BJ (cell line): ENCODE data around the gene MORF4L1. TPM values are rescaled to one million over a fixed set of nuclear protein-coding genes. Genes with fewer than 3 reads are reported as not detected.
"Not testable (repeated sequence)": the region's sequence is repeated elsewhere in the genome, so short reads cannot be mapped to it uniquely, and the experiment has no call there.

Experiments used
- CTCF ChIA-PET: fragments of 350-600 bp; formaldehyde crosslinking; extraction: SDS; loops from one replicate; lab custom pipeline; 2021; ENCODE audit warnings: antibody characterized with exemption, inconsistent platforms; lab: Yijun Ruan, JAX
- POLR2A ChIA-PET: fragments of 300-600 bp; sonication (Branson Sonifier 250); formaldehyde crosslinking; extraction: SDS; loops from one replicate; lab custom pipeline; 2021; ENCODE audit warnings: antibody characterized with exemption; lab: Charles Lee
- DNase-seq: peaks from one replicate; pipeline ENCODE4 v3.0.0-alpha.2; 2011; ENCODE audit warnings: low read depth
- H3K27me3 ChIP-seq: 2 replicates; pipeline ENCODE4 v1.6.0; 2011; ENCODE audit warnings: low read length; ENCODE audit not compliant: control insufficient read depth, insufficient read depth
- H3K36me3 ChIP-seq: 2 replicates; pipeline ENCODE4 v1.5.1; 2011; ENCODE audit warnings: low read length; ENCODE audit not compliant: control insufficient read depth, insufficient read depth
- H3K4me3 ChIP-seq: 2 replicates; pipeline ENCODE4 v1.5.1; 2011; ENCODE audit warnings: low read depth, mild to moderate bottlenecking, control low read depth, low read length
- polyA plus RNA-seq: library from polyadenylated mRNA; depleted of rRNA; stranded (reverse); fragments of >200 nt; gene quantifications from 2 replicates; pipeline ENCODE4 v1.2.3, GENCODE V29; 2011
- TF ChIP-seq, protein P1 (sequence below): IDR thresholded peaks from 2 replicates; pipeline ENCODE4 v1.5.1; 2011; ENCODE audit warnings: low read depth, mild to moderate bottlenecking, control low read depth, inconsistent platforms, low read length, moderate library complexity; ENCODE audit not compliant: insufficient read depth

The MORF4L1 gene
- polyA plus RNA-seq, 1 experiment, result 199 TPM

DNA sequence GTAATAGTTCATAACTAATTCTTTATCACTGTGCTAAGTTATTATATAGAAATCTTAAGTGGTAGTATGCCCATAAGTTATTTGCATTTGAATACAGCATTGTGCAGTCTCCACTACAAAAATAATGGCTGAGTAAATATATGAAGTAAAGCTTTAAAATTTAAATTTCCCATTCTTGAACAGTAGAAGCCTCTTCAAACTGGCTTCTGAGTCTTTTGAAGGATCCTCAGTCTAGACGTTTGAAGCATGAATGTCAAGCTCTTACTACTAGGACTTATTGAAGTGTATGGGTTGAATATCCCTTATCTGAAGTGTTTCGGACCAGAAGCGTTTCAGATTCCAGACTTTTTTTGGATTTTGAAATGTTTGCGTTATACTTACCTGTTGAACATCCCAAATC, 16.3 kb downstream of the MORF4L1 start:
- Histone ChIP-seq H3K36me3 (peaks cover 10% of the 10 kb centered on the region), H3K4me3 (no peak overlapping the region), H3K27me3 (no peaks in the 10 kb centered on the region)
- DNase-seq, result no peak
- CTCF ChIA-PET, result interaction anchor here (1.5 kb wide), 1 partner anchor 12 kb away, joined by 3 read pairs; no protein-coding TSS in a partner anchor
- POLR2A ChIA-PET, result no interaction called here
- TF ChIP-seq, protein P1, sequence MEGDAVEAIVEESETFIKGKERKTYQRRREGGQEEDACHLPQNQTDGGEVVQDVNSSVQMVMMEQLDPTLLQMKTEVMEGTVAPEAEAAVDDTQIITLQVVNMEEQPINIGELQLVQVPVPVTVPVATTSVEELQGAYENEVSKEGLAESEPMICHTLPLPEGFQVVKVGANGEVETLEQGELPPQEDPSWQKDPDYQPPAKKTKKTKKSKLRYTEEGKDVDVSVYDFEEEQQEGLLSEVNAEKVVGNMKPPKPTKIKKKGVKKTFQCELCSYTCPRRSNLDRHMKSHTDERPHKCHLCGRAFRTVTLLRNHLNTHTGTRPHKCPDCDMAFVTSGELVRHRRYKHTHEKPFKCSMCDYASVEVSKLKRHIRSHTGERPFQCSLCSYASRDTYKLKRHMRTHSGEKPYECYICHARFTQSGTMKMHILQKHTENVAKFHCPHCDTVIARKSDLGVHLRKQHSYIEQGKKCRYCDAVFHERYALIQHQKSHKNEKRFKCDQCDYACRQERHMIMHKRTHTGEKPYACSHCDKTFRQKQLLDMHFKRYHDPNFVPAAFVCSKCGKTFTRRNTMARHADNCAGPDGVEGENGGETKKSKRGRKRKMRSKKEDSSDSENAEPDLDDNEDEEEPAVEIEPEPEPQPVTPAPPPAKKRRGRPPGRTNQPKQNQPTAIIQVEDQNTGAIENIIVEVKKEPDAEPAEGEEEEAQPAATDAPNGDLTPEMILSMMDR, result no peak

GRCh38 chr15:78893538-78893937, 20.8 kb downstream of the MORF4L1 start:
- no peak overlapping the region for H3K4me3 ChIP-seq
- DNase-seq, result no peak
- CTCF ChIA-PET, result interaction anchor here (0.5 kb wide), 1 partner anchor 44 kb away, joined by 3 read pairs; no protein-coding TSS in a partner anchor
- peaks cover 7% of the 10 kb centered on the region for H3K36me3 ChIP-seq
- POLR2A ChIA-PET, result no interaction called here
- TF ChIP-seq, protein P1, result no peak
- no peaks in the 10 kb centered on the region for H3K27me3 ChIP-seq

DNA sequence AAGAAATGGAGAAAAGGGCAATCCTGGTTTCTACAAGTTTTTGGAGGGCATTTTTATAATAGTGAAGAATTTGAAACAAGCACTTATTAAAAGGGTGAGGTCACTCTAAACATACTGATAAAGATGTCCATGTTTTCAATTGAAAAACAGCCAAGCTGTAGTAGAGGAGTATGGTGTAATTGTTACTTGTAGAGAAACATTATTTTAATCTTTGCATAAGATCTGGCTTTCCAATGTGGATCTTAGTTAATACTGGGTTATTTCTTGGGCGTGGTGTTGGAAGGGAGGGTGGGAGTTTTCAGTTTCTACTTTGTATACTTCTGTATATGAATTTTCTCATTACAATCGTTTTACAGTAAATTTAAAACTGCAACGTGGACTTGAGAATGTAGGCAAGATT, 22.8 kb downstream of the MORF4L1 start:
- TF ChIP-seq, protein P1, result no peak
- H3K27me3 ChIP-seq, result no peaks in the 10 kb centered on the region
- DNase-seq, result no peak
- H3K36me3 ChIP-seq, result peaks cover 8% of the 10 kb centered on the region
- POLR2A ChIA-PET, result no interaction called here
- no peak overlapping the region for H3K4me3 ChIP-seq
- CTCF ChIA-PET, result no interaction called here

DNA sequence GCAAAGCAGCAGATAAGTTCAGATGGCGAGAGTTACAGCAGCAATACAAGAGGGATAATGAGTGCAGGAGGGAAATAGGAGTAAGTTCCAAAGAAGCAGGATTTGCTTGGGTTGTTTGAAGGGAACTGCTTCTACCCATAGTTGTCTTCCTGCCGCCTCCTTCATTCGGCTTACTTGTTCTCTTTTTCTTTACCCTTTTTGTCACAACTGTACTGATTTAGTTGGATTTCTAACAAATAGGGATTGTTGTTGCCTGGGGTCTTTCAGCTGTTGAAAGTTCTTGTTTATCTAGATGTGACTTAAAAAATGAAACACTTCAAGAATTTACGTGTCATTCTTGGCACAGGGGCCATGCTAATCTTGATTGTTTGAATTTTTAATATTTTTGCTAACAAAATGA, 25.9 kb downstream of the MORF4L1 start:
- no peak overlapping the region for H3K4me3 ChIP-seq
- DNase-seq, result no peak
- TF ChIP-seq, protein P1, result no peak
- ChIA-PET CTCF (interaction anchor here (0.6 to 0.7 kb wide), 2 partner anchors 56 to 147 kb away, joined by 3 to 4 read pairs; no protein-coding TSS in a partner anchor), POLR2A (no interaction called here)
- no peaks in the 10 kb centered on the region for H3K27me3 ChIP-seq
- H3K36me3 ChIP-seq, result peaks cover 11% of the 10 kb centered on the region

DNA sequence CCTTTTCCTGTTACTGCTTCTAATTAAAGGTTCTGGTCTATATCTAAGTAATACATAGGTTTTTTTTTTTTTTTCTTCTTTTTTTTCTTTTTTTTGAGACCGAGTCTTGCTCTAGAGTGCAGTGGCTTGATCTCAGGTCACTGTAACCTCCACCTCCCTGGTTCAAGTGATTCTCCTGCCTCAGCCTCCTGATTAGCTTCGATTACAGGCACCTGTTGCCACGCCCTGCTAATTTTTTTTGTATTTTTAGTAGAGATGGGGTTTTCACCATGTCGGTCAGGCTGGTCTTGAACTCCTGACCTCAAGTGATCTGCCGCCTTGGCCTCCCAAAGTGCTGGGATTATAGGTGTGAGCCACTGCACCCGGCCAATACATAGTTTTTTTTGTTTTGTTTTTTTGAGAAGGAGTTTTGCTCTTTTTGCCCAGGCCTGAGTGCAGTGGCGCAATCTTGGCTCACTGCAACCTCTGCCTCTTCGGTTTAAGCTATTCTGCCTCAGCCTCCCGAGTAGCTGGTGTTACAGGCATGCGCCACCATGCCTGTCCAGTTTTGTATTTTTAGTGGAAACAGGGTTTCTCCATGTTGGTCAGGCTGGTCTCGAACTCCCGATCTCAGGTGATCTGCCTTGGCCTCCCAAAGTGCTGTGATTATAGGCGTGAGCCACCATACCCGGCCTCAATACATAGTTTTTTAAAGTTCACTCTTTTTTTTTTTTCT, 28.3 kb downstream of the MORF4L1 start:
- H3K27me3 ChIP-seq, DNase-seq, H3K4me3 ChIP-seq: not testable (repeated sequence)
- CTCF ChIA-PET, result interaction anchor here (1.3 to 1.6 kb wide), 3 partner anchors 8 to 12 kb away, joined by 3 to 4 read pairs (median 4); no protein-coding TSS in a partner anchor
- H3K36me3 ChIP-seq, result peaks cover 15% of the 10 kb centered on the region
- POLR2A ChIA-PET, result interaction anchor here (0.7 kb wide), 1 partner anchor 447 kb away, joined by 19 read pairs; no protein-coding TSS in a partner anchor

DNA sequence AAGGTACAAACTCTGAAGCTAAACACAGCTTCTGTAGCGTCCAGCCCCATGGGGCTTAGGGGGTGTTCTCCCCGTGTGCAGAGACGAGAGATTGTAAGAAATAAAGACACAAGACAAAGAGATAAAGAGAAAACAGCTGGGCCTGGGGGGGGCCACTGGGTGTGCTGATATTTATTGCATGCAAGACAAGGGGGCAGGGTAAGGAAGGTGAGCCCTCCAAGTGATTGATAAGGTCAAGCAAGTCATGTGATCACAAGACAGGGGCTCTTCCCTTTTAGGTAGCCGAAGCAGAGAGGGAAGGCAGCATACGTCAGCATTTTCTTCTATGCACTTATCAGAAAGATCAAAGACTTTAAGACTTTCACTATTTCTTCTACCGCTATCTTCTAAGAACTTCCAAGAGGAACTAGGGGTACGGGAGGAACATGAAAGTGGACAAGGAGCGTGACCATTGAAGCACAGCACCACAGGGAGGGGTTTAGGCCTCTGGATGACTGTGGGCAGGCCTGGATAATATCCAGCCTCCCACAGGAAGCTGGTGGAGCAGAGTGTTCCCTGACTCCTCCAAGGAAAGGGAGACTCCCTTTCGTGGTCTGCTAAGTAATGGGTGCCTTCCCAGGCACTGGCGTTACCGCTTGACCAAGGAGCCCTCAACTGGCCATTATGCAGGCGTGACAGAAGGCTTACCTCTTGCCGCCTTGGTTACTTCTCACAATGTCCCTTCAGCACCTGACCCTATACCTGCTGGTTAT, 29.8 kb downstream of the MORF4L1 start:
- DNase-seq, H3K4me3 ChIP-seq, POLR2A ChIA-PET, H3K27me3 ChIP-seq: not testable (repeated sequence)
- CTCF ChIA-PET, result interaction anchor here (1.6 kb wide), 1 partner anchor 14 kb away, joined by 3 read pairs; no protein-coding TSS in a partner anchor
- H3K36me3 ChIP-seq, result peaks cover 13% of the 10 kb centered on the region
